Activated CD4-positive, alpha-beta T cell treated with anti-CD3 and anti-CD28 coated beads, Interleukin-2, amount 50 U/mL, for 4 hours (primary cell): ENCODE results near the gene PNPLA5.

Experiments used
- DNase-seq, 2 experiments: peaks; one replicate each; pipeline ENCODE4 v3.0.0-alpha.2; 2020

Gene PNPLA5

DNA sequence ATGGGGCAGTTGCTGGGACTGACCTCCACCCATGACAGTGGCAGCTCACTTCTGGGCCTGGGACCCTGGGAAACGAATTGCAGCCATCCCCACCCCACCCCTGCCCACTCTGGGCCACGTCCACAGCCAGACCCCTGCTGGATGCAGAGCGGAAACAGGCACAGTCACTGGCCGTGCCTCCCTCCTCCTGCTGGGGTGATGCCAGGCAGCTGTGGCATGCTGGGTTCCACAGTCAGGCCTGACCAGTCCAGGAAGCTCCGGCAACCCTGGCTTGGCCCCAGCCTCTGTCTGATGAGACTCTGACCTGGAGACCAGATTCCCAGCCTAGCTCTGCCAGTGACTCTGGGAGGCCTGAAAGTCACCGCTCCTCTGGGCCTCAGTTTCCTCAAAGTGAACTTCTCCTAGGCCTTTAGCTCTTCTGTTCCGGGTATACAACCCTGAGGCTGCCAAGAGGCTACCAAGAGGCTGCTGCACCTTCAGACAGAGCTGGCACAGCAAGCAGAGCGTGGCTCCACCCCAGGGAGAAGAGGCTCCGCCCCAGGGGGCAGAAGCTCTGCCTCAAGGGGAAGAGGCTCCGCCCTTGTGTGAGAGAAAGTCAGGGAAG, 38.4 kb downstream of the PNPLA5 start:
- DNase-seq, result no peak

DNA sequence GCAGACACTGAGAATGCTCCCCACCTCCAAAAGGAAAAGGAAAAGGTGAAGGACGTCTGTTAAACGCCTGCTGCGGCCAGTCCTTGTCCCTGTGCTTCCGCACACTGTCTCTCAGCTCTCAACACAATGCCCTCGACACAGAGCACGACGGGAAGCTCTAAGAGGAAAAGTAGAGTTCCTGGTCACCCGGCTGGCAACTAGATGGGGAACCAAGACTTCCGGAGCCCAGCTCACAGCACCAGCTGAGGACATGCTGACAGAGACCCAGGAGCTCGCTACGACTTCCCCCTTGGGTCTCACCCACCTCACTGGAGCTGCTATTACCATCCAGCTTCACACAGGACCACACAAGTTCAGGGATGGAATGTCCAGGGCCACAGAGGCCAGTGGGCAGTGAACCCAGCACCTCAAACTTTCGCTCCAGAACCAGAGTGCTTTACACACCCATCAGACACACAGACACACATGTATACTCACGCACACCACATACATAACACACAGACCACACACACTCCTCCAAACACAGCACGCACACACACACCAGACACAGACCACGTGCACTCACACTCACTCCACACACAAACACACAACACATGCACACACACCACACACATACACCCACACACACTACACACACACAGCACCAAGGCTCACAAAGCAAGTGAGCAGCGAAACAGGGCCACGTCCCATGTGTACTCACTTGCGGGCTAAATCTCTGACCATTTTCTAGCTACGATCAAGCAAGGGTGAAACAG, 39.1 kb downstream of the PNPLA5 start:
- DNase-seq, result no peak

DNA sequence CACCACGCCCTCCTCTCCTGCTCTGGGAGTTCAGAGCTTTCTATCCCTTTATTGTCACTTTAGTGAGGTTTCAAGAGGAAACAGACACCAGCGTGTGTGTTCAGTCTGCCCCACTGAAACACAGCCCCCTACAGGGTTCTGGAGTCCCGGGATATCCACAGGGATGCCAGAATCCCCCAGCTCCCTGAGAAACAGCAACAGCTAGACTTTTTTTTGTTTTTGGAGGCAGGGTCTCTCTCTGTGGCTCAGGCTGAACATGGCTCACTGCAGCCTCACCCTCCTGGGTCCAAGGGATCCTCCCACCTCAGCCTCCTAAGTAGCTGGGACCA, 39.9 kb downstream of the PNPLA5 start:
- no peak for DNase-seq

DNA sequence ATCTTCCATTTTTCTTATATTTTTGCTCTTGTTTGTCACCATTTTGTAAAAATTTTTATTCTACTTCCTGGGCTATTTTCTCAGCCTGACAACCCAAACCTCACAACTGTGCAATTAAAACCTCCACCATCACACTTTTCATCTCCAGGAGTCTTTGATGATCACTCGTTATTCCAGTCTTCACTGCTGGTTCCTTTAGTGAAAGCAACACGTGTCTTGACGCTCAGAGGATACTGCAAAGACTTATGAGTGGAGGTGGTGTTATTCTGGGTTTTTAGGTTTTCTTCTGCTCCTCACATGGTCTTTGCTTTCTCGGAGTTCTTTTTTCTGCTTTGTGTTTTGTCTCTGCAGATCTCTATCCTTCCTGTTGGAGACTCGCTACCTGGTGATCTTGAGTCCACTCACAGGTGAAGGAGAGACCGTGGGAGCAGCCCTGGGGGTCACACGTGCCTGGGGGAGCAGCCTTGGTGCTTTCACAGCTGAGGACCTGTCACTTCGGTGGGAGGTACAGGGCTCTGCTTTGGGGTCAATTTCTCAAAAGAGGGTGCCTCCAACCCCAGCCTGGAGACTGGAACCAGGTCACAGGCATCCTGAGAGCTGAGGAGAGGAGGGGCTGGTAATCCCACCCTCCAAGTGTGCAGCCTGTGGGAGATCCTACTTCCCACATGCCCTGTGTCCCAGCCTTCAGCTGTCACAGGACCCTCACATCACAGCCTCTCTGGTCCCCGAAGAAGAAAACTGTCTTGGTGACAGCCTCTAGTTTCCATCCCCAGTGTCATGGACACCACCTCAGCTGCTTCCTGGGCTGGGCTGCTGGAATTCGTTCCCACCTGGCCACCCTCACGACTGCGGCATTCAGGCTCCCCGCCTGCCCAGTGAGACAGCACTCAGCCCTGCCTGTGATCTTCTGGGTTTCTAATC, 40.5 kb downstream of the PNPLA5 start:
- no peak for DNase-seq

DNA sequence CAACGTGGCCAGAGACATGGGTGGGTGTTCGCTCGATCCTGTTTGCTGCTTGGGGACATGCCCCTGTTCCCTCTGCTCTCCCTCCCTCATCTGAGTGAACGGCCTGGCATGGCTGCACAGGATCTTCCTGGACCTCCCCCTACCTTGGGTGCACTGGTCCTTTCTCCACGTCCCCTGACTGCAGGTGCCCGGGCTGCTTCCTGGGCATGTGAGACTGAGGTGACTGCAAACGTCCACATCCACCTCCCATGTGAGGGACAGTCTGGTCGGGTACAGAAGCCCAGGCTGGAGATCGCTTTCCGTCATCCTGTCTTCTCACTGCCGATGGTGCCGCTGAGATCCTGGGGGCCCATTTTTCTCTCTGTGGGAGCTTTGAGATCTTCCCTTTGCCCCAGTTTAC, 41.3 kb downstream of the PNPLA5 start:
- no peak for DNase-seq

GRCh38 chr22:43849731-43850130, 42.1 kb downstream of the PNPLA5 start:
- DNase-seq, result no peak

DNA sequence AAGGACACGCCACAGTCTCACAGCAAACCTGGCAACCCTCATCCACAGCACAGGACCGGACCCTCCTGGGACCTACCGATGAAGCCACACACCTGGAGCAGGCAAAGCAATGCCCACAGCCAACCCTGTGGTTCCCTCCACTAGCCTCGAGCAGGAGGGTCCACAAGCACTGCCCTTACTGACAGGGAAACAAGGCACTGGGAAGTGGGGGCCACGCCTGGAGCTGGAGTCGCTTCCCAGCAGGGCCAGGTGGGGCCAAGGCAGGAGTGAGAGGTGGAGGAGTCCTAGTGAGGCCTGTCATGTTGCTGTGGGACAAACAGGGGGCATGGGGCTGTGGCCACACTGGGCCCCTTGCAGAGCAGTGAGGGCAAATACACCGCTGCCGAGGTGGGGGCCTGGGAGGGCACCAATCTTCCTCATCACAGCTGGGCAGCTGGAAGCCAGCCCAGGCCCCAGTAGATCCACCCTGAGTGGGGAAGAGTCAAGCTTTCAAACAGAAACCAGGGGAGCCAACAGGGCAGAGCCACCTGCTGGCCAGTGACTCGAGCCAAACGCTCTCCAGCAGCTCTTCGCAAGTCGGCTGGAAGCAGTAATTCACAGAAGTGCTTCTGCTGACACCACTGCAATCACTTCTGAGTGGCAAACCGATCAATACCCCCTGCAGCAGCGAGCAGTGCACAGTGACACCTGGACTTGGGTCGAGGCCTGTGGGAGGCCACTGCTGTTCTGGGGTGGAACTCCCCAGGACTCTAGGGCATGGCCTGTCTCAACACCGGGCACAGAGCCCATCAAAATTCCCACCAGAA, 43.2 kb downstream of the PNPLA5 start:
- no peak for DNase-seq

DNA sequence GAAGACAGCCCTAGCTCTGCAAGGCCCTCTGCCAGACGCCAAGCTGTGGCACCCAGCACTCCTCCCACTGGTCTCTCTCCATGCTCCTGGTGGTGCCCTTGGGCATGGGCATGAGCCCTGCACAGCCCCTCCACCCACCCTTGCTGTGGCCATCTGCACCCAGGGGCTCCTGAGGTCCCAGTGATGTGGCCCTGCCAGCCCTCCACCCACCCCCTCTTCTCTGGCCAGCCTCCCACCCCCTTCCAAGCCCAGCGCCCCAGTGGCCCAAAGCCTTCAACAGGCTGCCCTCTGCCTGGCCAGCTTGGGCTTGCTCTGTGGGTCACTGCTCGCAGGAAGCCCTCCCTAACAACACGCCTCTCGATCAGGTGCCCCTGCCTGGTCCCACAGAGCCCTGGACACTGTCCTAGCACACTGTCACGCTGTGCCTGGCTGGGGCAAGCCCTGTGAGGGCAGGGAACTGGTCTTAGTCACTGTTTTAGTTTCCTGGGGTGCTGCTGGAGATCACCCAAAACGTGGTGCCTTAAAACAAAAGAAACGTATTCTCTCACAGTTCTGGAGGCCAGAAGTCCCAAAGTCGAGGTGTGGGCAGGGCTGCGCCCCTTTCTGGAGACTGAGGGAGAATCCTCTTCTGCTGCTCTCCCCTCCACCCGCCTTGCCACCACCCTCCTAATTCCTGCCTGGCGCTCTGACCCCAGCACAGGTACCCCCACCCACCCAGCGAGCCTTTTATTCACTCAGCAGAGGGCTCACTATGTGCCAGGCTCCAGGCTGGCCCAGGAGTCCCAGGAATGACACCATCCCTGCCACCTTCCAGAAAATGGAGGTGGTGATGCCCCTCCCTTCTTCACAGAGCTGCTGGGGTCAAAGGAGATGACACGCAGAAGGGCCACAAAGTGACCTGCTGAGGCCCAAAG, 44.2 kb downstream of the PNPLA5 start:
- DNase-seq, result no peak

DNA sequence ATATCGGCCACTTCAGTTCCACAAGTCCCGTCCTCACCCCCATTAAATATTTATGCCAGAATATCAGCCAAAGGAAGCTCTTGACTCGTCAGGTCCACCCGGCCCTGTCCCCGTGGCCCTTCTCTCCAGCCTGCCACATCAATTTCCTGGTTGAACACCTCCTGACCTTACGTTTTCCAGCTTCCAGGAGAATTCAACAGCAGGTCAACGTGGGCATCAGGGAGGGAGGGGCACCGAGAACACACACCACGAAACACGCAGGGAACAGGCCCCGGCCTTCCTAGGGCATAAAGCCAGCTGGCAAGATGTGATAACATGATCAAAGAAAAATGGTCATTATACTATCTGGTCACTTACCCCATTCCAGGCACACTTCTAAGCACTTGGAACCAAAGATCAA, 44.8 kb downstream of the PNPLA5 start:
- DNase-seq, result no peak

- DNase-seq, result no peak
Observed at GRCh38 chr22:43845981-43846380, 45.8 kb downstream of the PNPLA5 start.

DNA sequence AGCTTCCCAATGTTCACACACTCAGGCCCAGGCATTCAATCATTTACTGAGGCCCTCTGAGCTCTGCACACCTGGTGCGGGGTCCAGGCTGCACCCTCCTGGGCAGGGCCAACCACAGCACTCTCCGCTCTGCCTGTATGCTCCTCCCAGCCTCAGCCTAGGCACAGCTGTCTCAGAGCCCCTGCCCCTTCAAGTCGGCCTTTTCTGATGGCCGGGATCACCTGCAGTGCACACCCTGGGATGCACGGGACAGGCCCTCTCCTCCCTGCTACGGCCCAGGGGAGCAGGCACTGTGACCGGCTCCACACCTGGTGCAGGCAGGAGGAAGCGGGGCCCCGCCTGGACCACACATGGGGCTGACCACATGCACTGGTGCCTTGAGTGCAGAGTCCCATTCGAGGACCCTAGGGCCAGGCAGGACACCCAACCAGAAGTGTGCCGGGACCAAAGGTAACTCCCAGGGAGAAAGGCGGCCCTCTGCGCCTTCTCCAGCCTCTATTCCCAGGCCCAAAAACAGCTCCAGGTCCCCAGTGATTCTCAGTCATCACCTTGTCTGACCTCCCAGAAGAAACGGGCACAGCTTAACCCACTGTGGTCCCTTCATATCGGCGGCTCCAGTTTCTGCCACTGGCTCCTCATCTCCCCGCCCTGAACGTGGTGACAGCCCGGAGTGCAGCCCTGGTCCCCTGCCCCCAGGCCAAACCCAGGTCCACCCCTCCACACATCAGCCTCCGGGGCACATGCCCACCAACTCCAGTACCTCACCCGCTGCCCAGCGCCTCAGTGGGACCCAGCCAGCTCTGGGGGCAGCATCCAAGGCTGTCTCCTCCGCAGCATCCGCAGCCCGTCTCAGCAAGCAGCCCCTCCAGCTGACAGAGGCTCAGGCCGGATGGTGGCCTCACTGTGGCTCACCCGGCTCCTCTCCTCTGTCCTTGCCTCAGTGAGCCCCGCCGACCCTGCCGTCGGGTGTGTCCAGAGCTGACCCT, 47.0 kb downstream of the PNPLA5 start:
- no peak for DNase-seq

DNA sequence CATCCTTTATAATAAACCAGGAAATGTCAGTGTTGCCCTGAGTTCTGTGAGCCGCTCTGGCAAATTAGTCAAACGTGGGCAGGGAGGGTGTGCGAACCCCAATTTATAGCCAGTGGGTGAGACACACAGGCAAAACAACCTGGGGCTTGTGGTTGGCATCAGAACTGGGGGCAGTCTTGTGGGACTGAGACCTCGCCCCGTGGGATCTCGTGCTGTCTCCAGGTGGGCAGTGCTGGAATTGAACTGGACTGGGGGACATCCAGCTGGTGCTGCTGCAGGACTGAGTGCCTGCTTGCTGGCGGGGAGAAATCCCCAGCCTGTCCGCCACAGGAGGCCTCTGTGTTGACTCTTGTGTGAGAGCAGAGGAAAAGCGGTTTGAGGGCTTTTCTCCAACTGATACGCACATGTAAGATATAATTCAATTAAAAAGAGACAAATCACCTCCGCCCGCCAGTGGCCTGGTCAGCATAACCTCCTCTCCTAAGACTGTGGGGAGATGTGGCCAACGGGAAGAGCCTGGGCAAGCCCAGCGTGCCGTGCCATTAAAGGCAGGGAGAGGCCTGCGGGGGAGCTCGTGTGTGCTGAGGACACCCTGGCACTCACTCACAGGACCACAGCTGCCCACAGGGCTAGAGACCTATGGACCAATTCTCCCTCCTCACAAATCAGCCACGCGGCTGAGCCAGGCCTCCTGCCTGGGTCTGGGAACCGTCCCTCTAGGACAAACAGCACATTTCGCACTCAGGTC, 47.9 kb downstream of the PNPLA5 start:
- DNase-seq, result no peak

GRCh38 chr22:43841742-43842141, 50.1 kb downstream of the PNPLA5 start:
- DNase-seq, result no peak

DNA sequence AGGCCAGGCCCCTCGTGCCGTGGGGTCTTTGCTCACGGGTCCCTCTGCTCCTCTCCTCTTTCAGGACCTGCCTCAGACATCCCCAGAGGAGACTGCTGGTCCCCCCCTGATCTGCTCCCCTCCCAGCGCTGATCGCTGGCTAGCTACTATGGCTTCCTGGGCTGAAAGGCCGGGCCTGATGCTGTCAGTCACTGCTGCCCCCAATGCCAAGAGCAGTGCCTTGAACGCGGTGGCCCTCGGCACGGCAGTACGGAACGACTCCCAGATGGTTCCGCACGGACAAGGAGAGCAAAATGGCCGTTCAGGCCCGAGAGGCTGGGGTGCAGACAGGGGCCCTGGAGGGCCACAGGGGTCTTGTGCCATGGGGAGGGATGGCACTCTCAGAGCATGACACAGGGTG, 51.0 kb downstream of the PNPLA5 start:
- no peak for DNase-seq

DNA sequence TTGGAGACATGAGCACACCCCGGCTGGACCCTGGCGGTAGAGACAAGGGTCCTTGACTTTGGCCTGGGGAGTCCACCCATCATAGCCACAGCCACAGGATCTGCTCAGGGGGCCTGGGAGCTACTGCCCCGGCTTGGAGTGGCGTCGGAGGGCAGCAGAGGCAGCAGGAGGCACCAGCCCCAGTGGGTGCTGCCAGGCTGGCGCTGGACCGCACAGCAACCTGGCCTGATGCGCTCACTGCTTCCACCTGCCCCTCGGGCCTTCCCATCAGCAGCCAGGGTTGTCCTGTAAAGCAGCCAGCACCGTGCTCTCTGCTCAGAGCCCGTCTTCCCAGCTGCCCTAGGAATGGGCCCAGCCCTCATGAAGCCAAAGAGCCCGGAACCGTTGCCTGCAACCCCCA, 51.4 kb downstream of the PNPLA5 start:
- no peak for DNase-seq

- DNase-seq, result no peak
Observed at GRCh38 chr22:43839781-43840180, 52.0 kb downstream of the PNPLA5 start.

DNA sequence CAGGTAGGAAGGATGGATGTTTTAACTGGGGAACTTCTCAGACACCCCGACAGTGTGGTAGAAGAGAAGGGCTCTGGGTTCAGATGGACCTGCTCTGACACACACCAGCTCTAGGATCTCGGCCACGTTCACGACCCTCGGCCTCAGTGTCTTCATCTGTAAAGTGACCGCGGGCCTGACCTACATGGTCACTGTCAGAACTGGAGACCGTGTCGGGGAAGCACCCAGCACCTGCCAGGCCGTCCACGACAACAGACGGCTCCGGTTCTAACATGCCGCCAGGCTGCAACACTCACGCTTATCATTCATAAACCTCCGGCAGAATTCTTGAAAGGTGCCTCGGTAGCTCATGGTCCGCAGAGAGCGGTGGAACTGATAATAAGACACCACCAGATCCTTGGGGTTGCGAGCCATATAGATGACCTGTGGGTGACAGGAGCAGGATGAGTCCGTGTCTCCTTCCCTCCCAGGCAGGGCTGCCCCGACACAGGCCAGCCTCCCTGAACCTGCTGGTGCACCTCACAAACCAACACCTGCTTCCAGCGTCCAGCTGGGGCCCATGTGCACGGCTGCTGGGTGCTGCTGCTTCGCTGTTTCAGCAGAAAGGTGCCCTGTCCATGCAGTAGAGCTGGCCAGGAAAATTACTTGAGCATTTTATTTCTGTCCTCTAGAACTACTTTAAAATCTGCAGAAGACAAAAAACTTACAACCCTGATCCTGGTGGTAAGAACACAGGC, 53.1 kb downstream of the PNPLA5 start:
- DNase-seq, result no peak

- no peak for DNase-seq
Observed at GRCh38 chr22:43838161-43838560, 53.7 kb downstream of the PNPLA5 start.

GRCh38 chr22:43837666-43838065, 54.1 kb downstream of the PNPLA5 start:
- no peak for DNase-seq
